Peyer's patch (tissue), 4 donors: ENCODE results near the gene MAST4.

ENCODE experiments used
- CTCF ChIP-seq, 6 experiments: fragments of 450-650 bp in 4 of 6; fragments of 200-600 bp in 2 of 6; sonication (generic) in 1 of 6; IDR thresholded peaks; one replicate each; pipeline ENCODE4 v1.5.1; 2017 to 2019; ENCODE audit warnings: antibody characterized with exemption in 6 of 6, mild to moderate bottlenecking in 3 of 6, moderate library complexity in 1 of 6
- POLR2A ChIP-seq, 2 donors: fragments of 450-650 bp; IDR thresholded peaks; one replicate each; pipeline ENCODE4 v1.5.1; 2017; ENCODE audit warnings: antibody characterized with exemption in 2 of 2, mild to moderate bottlenecking in 2 of 2, moderate library complexity in 2 of 2

DNA sequence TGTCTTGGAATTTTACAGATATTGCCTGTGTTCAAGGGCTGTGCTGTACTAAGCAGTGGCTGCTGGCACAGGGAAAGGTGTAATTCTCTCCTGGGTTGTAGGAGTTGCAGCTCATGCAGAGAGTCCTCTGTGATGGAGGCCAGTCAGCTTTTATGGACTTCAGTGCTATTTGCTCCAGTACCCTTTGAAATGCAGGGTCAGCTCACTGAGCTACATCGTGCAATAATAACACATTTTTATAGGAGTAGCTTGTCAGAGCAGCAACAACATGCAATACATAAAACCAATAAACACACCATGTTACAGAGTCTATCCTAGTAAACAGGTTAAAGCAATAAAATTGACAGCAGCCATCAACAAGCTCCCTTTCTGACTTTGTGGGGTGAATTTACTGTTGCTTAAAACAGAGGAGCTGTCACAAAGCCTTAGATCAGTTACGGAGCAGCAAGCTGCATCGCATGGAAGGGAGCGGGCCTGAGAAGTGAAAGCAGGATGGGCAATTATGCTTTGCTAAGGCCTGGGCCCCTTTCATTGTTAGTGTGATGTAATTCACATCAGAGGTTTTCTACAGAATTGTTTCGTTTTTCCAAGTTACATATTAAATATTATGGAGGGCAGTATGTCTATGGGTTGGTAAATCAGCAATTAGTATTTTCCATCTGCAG is 583.6 kb downstream of the MAST4 start:
- TF ChIP-seq CTCF (IDR thresholded peaks at IDR 0.05) (no peak), POLR2A (IDR thresholded peaks at IDR 0.05) (no peak)
